ENCODE results near the gene CCDC3.

DNA sequence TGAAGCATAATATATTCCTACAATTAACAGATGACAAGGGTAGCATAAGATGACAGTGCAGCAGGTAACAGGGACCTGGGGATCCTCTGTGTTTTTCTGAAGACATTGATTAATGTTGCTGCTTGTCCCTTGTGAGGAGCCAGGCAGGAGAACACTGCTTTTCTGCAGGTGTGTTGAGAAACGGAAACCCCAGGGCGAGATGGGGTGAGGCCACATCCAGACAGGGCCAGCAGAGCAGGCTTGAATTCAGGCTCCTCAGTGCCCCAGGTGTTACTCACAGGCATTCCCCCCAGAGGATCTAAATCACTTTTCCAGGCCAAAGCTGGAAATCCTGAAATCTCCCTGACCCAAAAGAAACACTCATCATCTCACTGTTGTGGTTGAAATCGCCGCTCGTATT is 105.3 kb downstream of the CCDC3 start:
- TF ChIP-seq, protein P1, sequence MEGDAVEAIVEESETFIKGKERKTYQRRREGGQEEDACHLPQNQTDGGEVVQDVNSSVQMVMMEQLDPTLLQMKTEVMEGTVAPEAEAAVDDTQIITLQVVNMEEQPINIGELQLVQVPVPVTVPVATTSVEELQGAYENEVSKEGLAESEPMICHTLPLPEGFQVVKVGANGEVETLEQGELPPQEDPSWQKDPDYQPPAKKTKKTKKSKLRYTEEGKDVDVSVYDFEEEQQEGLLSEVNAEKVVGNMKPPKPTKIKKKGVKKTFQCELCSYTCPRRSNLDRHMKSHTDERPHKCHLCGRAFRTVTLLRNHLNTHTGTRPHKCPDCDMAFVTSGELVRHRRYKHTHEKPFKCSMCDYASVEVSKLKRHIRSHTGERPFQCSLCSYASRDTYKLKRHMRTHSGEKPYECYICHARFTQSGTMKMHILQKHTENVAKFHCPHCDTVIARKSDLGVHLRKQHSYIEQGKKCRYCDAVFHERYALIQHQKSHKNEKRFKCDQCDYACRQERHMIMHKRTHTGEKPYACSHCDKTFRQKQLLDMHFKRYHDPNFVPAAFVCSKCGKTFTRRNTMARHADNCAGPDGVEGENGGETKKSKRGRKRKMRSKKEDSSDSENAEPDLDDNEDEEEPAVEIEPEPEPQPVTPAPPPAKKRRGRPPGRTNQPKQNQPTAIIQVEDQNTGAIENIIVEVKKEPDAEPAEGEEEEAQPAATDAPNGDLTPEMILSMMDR (IDR thresholded peaks at IDR 0.05; ENCODE audit: low read depth, low read length, missing input control) = no peak
- TF ChIP-seq RXRA (IDR thresholded peaks at IDR 0.05) (no peak), JUND (IDR thresholded peaks at IDR 0.05) (no peak), HNF4G (IDR thresholded peaks at IDR 0.05) (no peak), NR2F2 (IDR thresholded peaks at IDR 0.05) (no peak), RAD21 (IDR thresholded peaks at IDR 0.05) (no peak), YY1 (IDR thresholded peaks at IDR 0.05) (no peak), SP1 (IDR thresholded peaks at IDR 0.05) (no peak)

Measured in liver (tissue), 3 donors.